ENCODE results near the gene C4orf51. TPM values are rescaled to one million over a fixed set of nuclear protein-coding genes. Genes with fewer than 3 reads are reported as not detected.

C4orf51 gene
- polyA plus RNA-seq, 1 experiment = not detected

DNA sequence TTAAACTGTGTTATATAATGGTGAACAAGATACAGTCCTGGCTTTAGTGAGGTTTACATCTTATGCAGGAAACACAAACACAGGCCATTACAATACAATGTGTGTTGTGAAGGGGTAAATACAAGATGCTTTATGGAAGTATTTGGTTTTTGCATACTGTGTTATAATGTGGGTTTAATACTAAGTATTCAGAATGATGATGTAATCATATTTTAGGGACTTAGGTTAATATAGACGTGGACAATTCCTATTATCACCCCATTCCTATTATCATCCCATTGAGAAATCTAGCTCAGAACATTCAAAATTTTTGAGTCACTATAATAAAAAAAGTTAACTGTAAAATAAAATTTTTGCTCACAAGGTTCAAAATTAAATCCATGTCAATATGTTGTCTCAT lies 36.7 kb upstream of the C4orf51 start:
- Histone ChIP-seq H3K4me3 (ENCODE audit: low read depth, low read length) (no peak overlapping the region), H3K9me3 (ENCODE audit: control insufficient read depth, insufficient read depth, low read length) (no peaks in the 10 kb centered on the region), H3K27me3 (ENCODE audit: control insufficient read depth, insufficient read depth, low read length) (no peaks in the 10 kb centered on the region), H3K27ac (ENCODE audit: low read depth, low read length) (no peak overlapping the region)
- POLR2A ChIA-PET = no interaction called here
- CTCF ChIA-PET = interaction anchor here (0.6 kb wide), 1 partner anchor 10 kb away, joined by 4 read pairs; no protein-coding TSS in a partner anchor
- TF ChIP-seq, protein P1, sequence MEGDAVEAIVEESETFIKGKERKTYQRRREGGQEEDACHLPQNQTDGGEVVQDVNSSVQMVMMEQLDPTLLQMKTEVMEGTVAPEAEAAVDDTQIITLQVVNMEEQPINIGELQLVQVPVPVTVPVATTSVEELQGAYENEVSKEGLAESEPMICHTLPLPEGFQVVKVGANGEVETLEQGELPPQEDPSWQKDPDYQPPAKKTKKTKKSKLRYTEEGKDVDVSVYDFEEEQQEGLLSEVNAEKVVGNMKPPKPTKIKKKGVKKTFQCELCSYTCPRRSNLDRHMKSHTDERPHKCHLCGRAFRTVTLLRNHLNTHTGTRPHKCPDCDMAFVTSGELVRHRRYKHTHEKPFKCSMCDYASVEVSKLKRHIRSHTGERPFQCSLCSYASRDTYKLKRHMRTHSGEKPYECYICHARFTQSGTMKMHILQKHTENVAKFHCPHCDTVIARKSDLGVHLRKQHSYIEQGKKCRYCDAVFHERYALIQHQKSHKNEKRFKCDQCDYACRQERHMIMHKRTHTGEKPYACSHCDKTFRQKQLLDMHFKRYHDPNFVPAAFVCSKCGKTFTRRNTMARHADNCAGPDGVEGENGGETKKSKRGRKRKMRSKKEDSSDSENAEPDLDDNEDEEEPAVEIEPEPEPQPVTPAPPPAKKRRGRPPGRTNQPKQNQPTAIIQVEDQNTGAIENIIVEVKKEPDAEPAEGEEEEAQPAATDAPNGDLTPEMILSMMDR (IDR thresholded peaks at IDR 0.05; ENCODE audit: low read depth, low read length) = no peak
- no peak for DNase-seq (ENCODE audit: low read depth, low spot score)

- DNase-seq (ENCODE audit: low read depth, low spot score) = no peak
- ChIA-PET CTCF (no interaction called here), POLR2A (no interaction called here)
- Histone ChIP-seq H3K9me3 (ENCODE audit: control insufficient read depth, insufficient read depth, low read length) (no peaks in the 10 kb centered on the region), H3K4me3 (ENCODE audit: low read depth, low read length) (no peak overlapping the region), H3K27me3 (ENCODE audit: control insufficient read depth, insufficient read depth, low read length) (no peaks in the 10 kb centered on the region), H3K27ac (ENCODE audit: low read depth, low read length) (no peak overlapping the region)
- TF ChIP-seq, protein P1 (IDR thresholded peaks at IDR 0.05; ENCODE audit: low read depth, low read length) = no peak
Measured at GRCh38 chr4:145644699-145645098, 35.2 kb upstream of the C4orf51 start.

GRCh38 chr4:145656156-145656555 lies 23.8 kb upstream of the C4orf51 start:
- TF ChIP-seq, protein P1 (IDR thresholded peaks at IDR 0.05; ENCODE audit: low read depth, low read length) = no peak
- DNase-seq (ENCODE audit: low read depth, low spot score) = no peak
- ChIA-PET POLR2A (no interaction called here), CTCF (interaction anchor here (0.7 kb wide), 1 partner anchor 439 kb away, joined by 3 read pairs; no protein-coding TSS in a partner anchor)
- no peak overlapping the region for H3K4me3 ChIP-seq (ENCODE audit: low read depth, low read length)
- no peaks in the 10 kb centered on the region for H3K27me3 ChIP-seq (ENCODE audit: control insufficient read depth, insufficient read depth, low read length)
- no peak overlapping the region for H3K27ac ChIP-seq (ENCODE audit: low read depth, low read length)
- no peaks in the 10 kb centered on the region for H3K9me3 ChIP-seq (ENCODE audit: control insufficient read depth, insufficient read depth, low read length)

DNA sequence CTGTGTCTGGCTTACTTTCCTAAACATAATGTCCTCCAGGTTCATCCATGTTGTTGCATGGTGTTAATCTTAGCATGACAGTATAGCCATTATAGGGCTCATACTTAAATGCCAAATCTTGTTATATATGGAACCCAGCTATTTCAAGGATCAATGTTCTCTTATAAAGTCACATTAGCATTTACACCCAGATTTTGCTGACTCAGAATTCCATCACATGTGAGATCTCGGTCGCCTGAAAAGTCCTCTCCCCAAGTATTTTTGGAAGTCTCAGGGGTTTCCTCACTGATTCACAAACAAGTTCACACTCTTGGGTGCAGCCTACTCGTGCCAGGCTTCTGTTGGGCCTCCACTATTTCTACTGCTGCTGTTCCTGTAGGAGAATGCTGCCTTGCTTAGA lies 19.9 kb upstream of the C4orf51 start:
- ChIA-PET CTCF (no interaction called here), POLR2A (no interaction called here)
- TF ChIP-seq, protein P1 (IDR thresholded peaks at IDR 0.05; ENCODE audit: low read depth, low read length) = no peak
- H3K9me3 ChIP-seq (ENCODE audit: control insufficient read depth, insufficient read depth, low read length) = no peaks in the 10 kb centered on the region
- no peak overlapping the region for H3K27ac ChIP-seq (ENCODE audit: low read depth, low read length)
- H3K4me3 ChIP-seq (ENCODE audit: low read depth, low read length) = no peak overlapping the region
- no peaks in the 10 kb centered on the region for H3K27me3 ChIP-seq (ENCODE audit: control insufficient read depth, insufficient read depth, low read length)
- DNase-seq (ENCODE audit: low read depth, low spot score) = no peak

GRCh38 chr4:145663194-145663593 lies 16.8 kb upstream of the C4orf51 start:
- no peak overlapping the region for H3K4me3 ChIP-seq (ENCODE audit: low read depth, low read length)
- ChIA-PET POLR2A (no interaction called here), CTCF (no interaction called here)
- no peaks in the 10 kb centered on the region for H3K9me3 ChIP-seq (ENCODE audit: control insufficient read depth, insufficient read depth, low read length)
- no peaks in the 10 kb centered on the region for H3K27me3 ChIP-seq (ENCODE audit: control insufficient read depth, insufficient read depth, low read length)
- H3K27ac ChIP-seq (ENCODE audit: low read depth, low read length) = no peak overlapping the region
- TF ChIP-seq, protein P1 (IDR thresholded peaks at IDR 0.05; ENCODE audit: low read depth, low read length) = no peak
- no peak for DNase-seq (ENCODE audit: low read depth, low spot score)

All from AG04450 (cell line).